H1 (cell line): ENCODE measurements around the gene PRICKLE2. TPM values are rescaled to one million over a fixed set of nuclear protein-coding genes. Genes with fewer than 3 reads are reported as not detected.

Experiments
- CTCF ChIA-PET: fragments of 300-600 bp; sonication (Branson Sonifier 250); formaldehyde crosslinking; loops from one replicate; lab custom pipeline; 2021; ENCODE audit not compliant: partially characterized antibody; lab: Charles Lee
- POLR2A ChIA-PET: fragments of 300-600 bp; sonication (Branson Sonifier 250); formaldehyde crosslinking; loops from one replicate; lab custom pipeline; 2021; ENCODE audit warnings: inconsistent platforms; ENCODE audit not compliant: partially characterized antibody; lab: Charles Lee
- DNase-seq, 2 experiments: peaks; one replicate each; pipeline versions ENCODE4 v3.0.0 to v3.0.0-alpha.2; 2010 to 2022; ENCODE audit warnings: low spot score in 2 of 2, low read depth in 1 of 2, mixed read lengths in 1 of 2
- FAIRE-seq: peaks from 2 replicates; lab custom pipeline; 2011; peaks lifted over from hg19 to GRCh38; lab: Jason Lieb, UNC
- H2AFZ ChIP-seq: 2 replicates; pipeline ENCODE4 v1.8.1; 2012; ENCODE audit warnings: low read length, inconsistent platforms
- H2AK5ac ChIP-seq: 2 replicates; pipeline ENCODE4 v1.6.1; 2013; ENCODE audit warnings: low read depth, low read length
- H2BK120ac ChIP-seq: replicated peaks from 2 replicates; pipeline ENCODE3; 2013; ENCODE audit warnings: low read depth, low read length, inconsistent platforms
- H2BK12ac ChIP-seq: 2 replicates; pipeline ENCODE4 v1.6.1; 2013; ENCODE audit warnings: low read depth, low read length
- H2BK15ac ChIP-seq: 2 replicates; pipeline ENCODE4 v1.6.1; 2013; ENCODE audit warnings: low read length
- H2BK20ac ChIP-seq: 2 replicates; pipeline ENCODE4 v1.6.1; 2013; ENCODE audit warnings: low read length
- H2BK5ac ChIP-seq: 2 replicates; pipeline ENCODE4 v1.6.1; 2013; ENCODE audit warnings: low read depth, low read length
- H3K14ac ChIP-seq: 2 replicates; pipeline ENCODE4 v1.6.1; 2013; ENCODE audit warnings: inconsistent platforms; ENCODE audit not compliant: insufficient read length
- H3K18ac ChIP-seq: 2 replicates; pipeline ENCODE4 v1.6.1; 2013; ENCODE audit warnings: low read length; ENCODE audit errors: extremely low read depth
- H3K23ac ChIP-seq: 2 replicates; pipeline ENCODE4 v1.6.1; 2013; ENCODE audit warnings: inconsistent platforms; ENCODE audit not compliant: insufficient read length
- H3K23me2 ChIP-seq: 2 replicates; pipeline ENCODE4 v1.6.1; 2013; ENCODE audit warnings: low read depth, low read length
- H3K27ac ChIP-seq: 2 replicates; pipeline ENCODE4 v1.6.1; 2011; ENCODE audit warnings: low read depth, low read length, inconsistent platforms
- H3K27me3 ChIP-seq, 4 experiments: replicated peaks in 1 of 4; 1 replicate in 1 of 4; 2 replicates in 3 of 4; pipeline versions ENCODE4 v1.6.1 to v1.8.1; 2011 to 2013; ENCODE audit warnings: low read length in 3 of 4, mild to moderate bottlenecking in 3 of 4, inconsistent platforms in 2 of 4, mixed read lengths in 2 of 4, moderate library complexity in 1 of 4; ENCODE audit not compliant: control insufficient read depth in 3 of 4, insufficient read depth in 3 of 4; ENCODE audit errors: extremely low read depth in 1 of 4
- H3K36me3 ChIP-seq, 4 experiments: 2 replicates each; pipeline versions ENCODE4 v1.6.1 to v1.8.1; 2011 to 2013; ENCODE audit warnings: mild to moderate bottlenecking in 4 of 4, low read length in 3 of 4, moderate library complexity in 2 of 4, control low read depth in 1 of 4, inconsistent platforms in 1 of 4; ENCODE audit not compliant: insufficient read depth in 4 of 4, control insufficient read depth in 2 of 4
- H3K4ac ChIP-seq: replicated peaks from 2 replicates; pipeline ENCODE3; 2013; ENCODE audit warnings: low read length, low read depth, mixed read lengths, inconsistent platforms; ENCODE audit not compliant: insufficient read length
- H3K4me1 ChIP-seq, 4 experiments: replicated peaks in 1 of 4; 1 replicate in 1 of 4; 2 replicates in 3 of 4; pipeline versions ENCODE4 v1.6.1 to v1.8.1; 2011 to 2013; ENCODE audit warnings: low read length in 3 of 4, inconsistent platforms in 2 of 4, mixed read lengths in 1 of 4; ENCODE audit not compliant: insufficient read depth in 4 of 4, control insufficient read depth in 3 of 4
- H3K4me2 ChIP-seq, 2 experiments: 2 replicates each; pipeline versions ENCODE4 v1.6.1 to v1.8.1; 2011 to 2013; ENCODE audit warnings: low read depth in 2 of 2, low read length in 2 of 2, control low read depth in 1 of 2, inconsistent platforms in 1 of 2, mild to moderate bottlenecking in 1 of 2; ENCODE audit not compliant: insufficient read depth in 1 of 2
- H3K4me3 ChIP-seq, 4 experiments: fragments of 200-600, 300-600 bp in 1 of 4; sonication (generic), shearing (Covaris generic), sonication (Bioruptor Twin) in 1 of 4; 2 replicates each; pipeline versions ENCODE4 v1.5.1 to v1.8.1; 2011 to 2016; ENCODE audit warnings: low read length in 4 of 4, low read depth in 3 of 4, control low read depth in 2 of 4, inconsistent platforms in 2 of 4, mild to moderate bottlenecking in 2 of 4, mixed read lengths in 1 of 4, moderate library complexity in 1 of 4; ENCODE audit not compliant: insufficient read depth in 2 of 4; ENCODE audit errors: extremely low read depth in 1 of 4
- H3K56ac ChIP-seq: replicated peaks from 2 replicates; pipeline ENCODE3; 2013; ENCODE audit warnings: low read depth, mild to moderate bottlenecking, mixed read lengths, low read length, inconsistent platforms; ENCODE audit not compliant: insufficient read length
- H3K79me1 ChIP-seq: 2 replicates; pipeline ENCODE4 v1.6.1; 2013; ENCODE audit warnings: low read depth, low read length, control low read depth
- H3K79me2 ChIP-seq, 2 experiments: 2 replicates each; pipeline versions ENCODE4 v1.6.1 to v1.8.1; 2012 to 2013; ENCODE audit warnings: low read length in 2 of 2, mild to moderate bottlenecking in 2 of 2, inconsistent platforms in 1 of 2; ENCODE audit not compliant: insufficient read depth in 2 of 2, control insufficient read depth in 1 of 2
- H3K9ac ChIP-seq, 4 experiments: replicated peaks in 1 of 4; 1 replicate in 1 of 4; 2 replicates in 3 of 4; pipeline versions ENCODE4 v1.6.1 to v1.8.1; 2011 to 2013; ENCODE audit warnings: low read depth in 3 of 4, low read length in 3 of 4, control low read depth in 2 of 4, mild to moderate bottlenecking in 2 of 4, moderate library complexity in 2 of 4, inconsistent platforms in 1 of 4; ENCODE audit errors: extremely low read depth in 1 of 4
- H3K9me3 ChIP-seq, 2 experiments: 2 replicates each; pipeline versions ENCODE4 v1.6.1 to v1.8.1; 2012 to 2013; ENCODE audit warnings: mild to moderate bottlenecking in 2 of 2, moderate library complexity in 2 of 2, control low read depth in 1 of 2, inconsistent platforms in 1 of 2, low read depth in 1 of 2, low read length in 1 of 2, mixed read lengths in 1 of 2; ENCODE audit not compliant: insufficient read depth in 2 of 2
- H4K20me1 ChIP-seq, 2 experiments: replicated peaks in 1 of 2; 2 replicates each; pipeline versions ENCODE3 to v1.8.1; 2011 to 2013; ENCODE audit warnings: inconsistent platforms in 2 of 2, low read length in 2 of 2, mild to moderate bottlenecking in 1 of 2; ENCODE audit not compliant: insufficient read depth in 2 of 2, control insufficient read depth in 1 of 2
- H4K5ac ChIP-seq: 2 replicates; pipeline ENCODE4 v1.6.1; 2013; ENCODE audit warnings: low read length, low read depth, mixed read lengths, inconsistent platforms; ENCODE audit not compliant: insufficient read length
- H4K8ac ChIP-seq: 2 replicates; pipeline ENCODE4 v1.8.0; 2013; ENCODE audit warnings: mild to moderate bottlenecking, moderate library complexity, low read length, inconsistent platforms; ENCODE audit not compliant: insufficient read depth; ENCODE audit errors: extremely low read depth
- H4K91ac ChIP-seq: replicated peaks from 2 replicates; pipeline ENCODE3; 2013; ENCODE audit warnings: low read length, mixed read lengths, inconsistent platforms; ENCODE audit not compliant: insufficient read length
- ATF2 ChIP-seq: IDR thresholded peaks from 2 replicates; pipeline ENCODE4 v1.6.1; 2012; ENCODE audit warnings: low read length, inconsistent platforms
- CBX8 ChIP-seq: fragments of 300-800, 300-1000 bp; sonication (generic); IDR thresholded peaks from 2 replicates; pipeline ENCODE4 v1.7.1; 2016; ENCODE audit warnings: low read depth, low read length, borderline replicate concordance
- CTCF ChIP-seq, 3 experiments: IDR thresholded peaks; 1 replicate in 2 of 3; 2 replicates in 1 of 3; pipeline versions ENCODE4 v1.5.1 to v1.6.1; 2011; ENCODE audit warnings: low read length in 3 of 3, mild to moderate bottlenecking in 3 of 3, inconsistent platforms in 2 of 3, low read depth in 1 of 3, moderate library complexity in 1 of 3; ENCODE audit not compliant: insufficient read depth in 1 of 3; ENCODE audit errors: control extremely low read depth in 1 of 3
- EP300 ChIP-seq, 2 experiments: IDR thresholded peaks; 1 replicate in 1 of 2; 2 replicates in 1 of 2; pipeline ENCODE4 v1.6.1; 2011 to 2012; ENCODE audit warnings: low read depth in 2 of 2, low read length in 2 of 2, mild to moderate bottlenecking in 2 of 2, borderline replicate concordance in 1 of 2, inconsistent platforms in 1 of 2, moderate library complexity in 1 of 2
- MAFK ChIP-seq: IDR thresholded peaks from 2 replicates; pipeline ENCODE4 v1.6.1; 2012; ENCODE audit warnings: low read depth, mild to moderate bottlenecking, improper control_type of control experiment, low read length
- POLR2AphosphoS5 ChIP-seq: IDR thresholded peaks from 2 replicates; pipeline ENCODE4 v1.6.1; 2011; ENCODE audit warnings: low read depth, low read length
- RNF2 ChIP-seq: fragments of 200-900, 300-1000 bp; sonication (generic); IDR thresholded peaks from 2 replicates; pipeline ENCODE4 v1.7.1; 2016; ENCODE audit warnings: borderline replicate concordance, low read depth, mild to moderate bottlenecking, antibody characterized with exemption, low read length; ENCODE audit not compliant: poor library complexity, severe bottlenecking; ENCODE audit errors: missing control alignments
- WGBS, 2 experiments: shearing (Covaris generic) in 1 of 2; methylation state at CpG; one replicate each; pipeline versions ENCODE4 v1.1.6 to v1.1.7; 2013 to 2015; ENCODE audit warnings: low lambda C conversion rate in 2 of 2, mixed read lengths in 2 of 2, inconsistent platforms in 1 of 2, low coverage in 1 of 2, missing lambda C conversion rate in 1 of 2; ENCODE audit not compliant: insufficient replicate concordance in 2 of 2, insufficient coverage in 1 of 2, insufficient read length in 1 of 2; ENCODE audit errors: extremely low coverage in 1 of 2, missing lambda C conversion rate in 1 of 2; 5-methylcytosine and 5-hydroxymethylcytosine counted together
- polyA plus RNA-seq, 7 experiments: library from polyadenylated mRNA; depleted of rRNA in 3 of 7; stranded (reverse) in 5 of 7; unstranded in 2 of 7; fragments of >200 nt in 5 of 7; fragments of 200-250 nt in 2 of 7; gene quantifications; 1 replicate in 5 of 7; 2 replicates in 1 of 7; 4 replicates in 1 of 7; pipeline versions ENCODE4 v1.2.1 to v1.2.3, GENCODE V29; 2011 to 2013; ENCODE audit warnings: missing spikeins in 2 of 7, mixed read lengths in 2 of 7
- total RNA-seq: library from RNA; stranded (reverse); fragmentation: NEBNext Ultra II Directional; extraction: Animal tissue kit (Norgen Biotek cat#: 25700); gene quantifications from 2 replicates; pipeline ENCODE4 v1.2.1, GENCODE V29; 2021
- TF ChIP-seq, protein P1 (sequence below): IDR thresholded peaks from 2 replicates; pipeline ENCODE4 v1.6.1; 2011; ENCODE audit warnings: low read depth, mild to moderate bottlenecking, low read length; ENCODE audit not compliant: insufficient read depth

Gene PRICKLE2
- total and polyA plus RNA-seq, 2 of the 8 experiments (the other 6 are each of a cell fraction or from before 2014, with no cell fraction given) = 2.9 to 8.0 TPM

- H3K9ac ChIP-seq = no peak overlapping the region
- TF ChIP-seq CTCF (IDR thresholded peaks at IDR 0.05; ENCODE audit: control extremely low read depth in 1 of 3, insufficient read depth in 1 of 3, low read depth in 1 of 3, low read length in 3 of 3) = no peak
- TF ChIP-seq, protein P1, sequence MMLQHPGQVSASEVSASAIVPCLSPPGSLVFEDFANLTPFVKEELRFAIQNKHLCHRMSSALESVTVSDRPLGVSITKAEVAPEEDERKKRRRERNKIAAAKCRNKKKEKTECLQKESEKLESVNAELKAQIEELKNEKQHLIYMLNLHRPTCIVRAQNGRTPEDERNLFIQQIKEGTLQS = no peak
- no peak for TF ChIP-seq EP300 (IDR thresholded peaks at IDR 0.05; ENCODE audit: borderline replicate concordance in 1 of 2, low read depth in 2 of 2, low read length in 2 of 2)
- no peak for TF ChIP-seq POLR2AphosphoS5
- TF ChIP-seq RNF2 = no peak
- no peak for TF ChIP-seq ATF2
- no peak for TF ChIP-seq CBX8
- TF ChIP-seq MAFK = no peak
Observed at GRCh38 chr3:64134882-64135281, 90.4 kb downstream of the PRICKLE2 start.

More at GRCh38 chr3:64134882-64135281, 90.4 kb downstream of the PRICKLE2 start:
- no peak overlapping the region for H2AK5ac ChIP-seq
- no peak overlapping the region for H3K14ac ChIP-seq
- no peak overlapping the region for H3K4me3 ChIP-seq
- H2BK5ac ChIP-seq = no peak overlapping the region
- no peak overlapping the region for H2BK20ac ChIP-seq
- H3K23me2 ChIP-seq = no peaks in the 10 kb centered on the region
- H3K36me3 ChIP-seq = no peaks in the 10 kb centered on the region
- no peak overlapping the region for H3K4ac ChIP-seq
- H3K18ac ChIP-seq = no peak overlapping the region
- no peaks in the 10 kb centered on the region for H3K9me3 ChIP-seq
- POLR2A ChIA-PET = interaction anchor here (0.8 kb wide), 1 partner anchor 31 kb away, joined by 3 read pairs; no protein-coding TSS in a partner anchor
- DNase-seq (no peak), FAIRE-seq (no peak)
- H4K20me1 ChIP-seq = no peaks in the 10 kb centered on the region
- no peak overlapping the region for H4K91ac ChIP-seq
- no peak overlapping the region for H2AFZ ChIP-seq
- no peak overlapping the region for H2BK12ac ChIP-seq
- H3K4me1 ChIP-seq = no peaks in the 10 kb centered on the region
- H3K27me3 ChIP-seq = no peaks in the 10 kb centered on the region
- H3K79me2 ChIP-seq = no peaks in the 10 kb centered on the region
- no peak overlapping the region for H3K4me2 ChIP-seq
- no peaks in the 10 kb centered on the region for H3K79me1 ChIP-seq
- CTCF ChIA-PET = interaction anchor here (1.0 to 1.5 kb wide), 2 partner anchors 10 to 104 kb away, joined by 3 to 4 read pairs; no protein-coding TSS in a partner anchor
- no peak overlapping the region for H2BK120ac ChIP-seq
- H4K5ac ChIP-seq = no peak overlapping the region
- H3K23ac ChIP-seq = no peak overlapping the region
- 80% methylated on average over 3 of the region's 3 CpGs; no CpG with 5 or more reads in 1 of the 2 experiments for WGBS, 2 experiments
- H4K8ac ChIP-seq = no peak overlapping the region
- H3K27ac ChIP-seq = no peak overlapping the region
- no peak overlapping the region for H2BK15ac ChIP-seq
- H3K56ac ChIP-seq = no peak overlapping the region
